Loucy (cell line): ENCODE data around the gene FKBP5.
"Not testable (repeated sequence)": the region's sequence is repeated elsewhere in the genome, so short reads cannot be mapped to it uniquely, and the experiment has no call there.

Source experiments
- H2AFZ ChIP-seq: fragments of 200-600 bp; sonication (generic); 2 replicates; pipeline ENCODE4 v1.6.0; 2016; ENCODE audit warnings: antibody characterized with exemption, mild to moderate bottlenecking, low read length, moderate library complexity
- H3F3A ChIP-seq: fragments of 200-600 bp; 2 replicates; pipeline ENCODE4 v1.6.0; 2016; ENCODE audit warnings: antibody characterized with exemption, low read depth, mild to moderate bottlenecking
- H3K27me3 ChIP-seq: fragments of 200-600 bp; sonication (generic); 2 replicates; pipeline ENCODE4 v1.6.1; 2014; ENCODE audit warnings: low read length, mild to moderate bottlenecking; ENCODE audit not compliant: insufficient read depth, poor library complexity, severe bottlenecking
- H3K36me3 ChIP-seq: fragments of 200-600 bp; sonication (generic); 2 replicates; pipeline ENCODE4 v1.6.1; 2016; ENCODE audit warnings: low read length; ENCODE audit not compliant: insufficient read depth
- H3K4me1 ChIP-seq: fragments of 200-600 bp; sonication (generic); 2 replicates; pipeline ENCODE4 v1.5.1; 2014; ENCODE audit warnings: low read length, mild to moderate bottlenecking; ENCODE audit not compliant: insufficient read depth, poor library complexity, severe bottlenecking
- H3K4me2 ChIP-seq: fragments of 200-600 bp; sonication (generic); 2 replicates; pipeline ENCODE4 v1.6.0; 2014; ENCODE audit warnings: antibody characterized with exemption, low read length, low read depth, mild to moderate bottlenecking; ENCODE audit not compliant: poor library complexity, severe bottlenecking
- H3K4me3 ChIP-seq: fragments of 200-600 bp; sonication (generic); 2 replicates; pipeline ENCODE4 v1.5.1; 2014; ENCODE audit warnings: low read length, mild to moderate bottlenecking, mixed read lengths; ENCODE audit not compliant: poor library complexity, severe bottlenecking
- H3K79me2 ChIP-seq: fragments of 200-600 bp; sonication (generic); 2 replicates; pipeline ENCODE4 v1.6.1; 2014; ENCODE audit warnings: low read length; ENCODE audit not compliant: insufficient read depth
- H3K9ac ChIP-seq: fragments of 200-600 bp; sonication (generic); 2 replicates; pipeline ENCODE4 v1.6.0; 2014; ENCODE audit warnings: mild to moderate bottlenecking, low read depth, low read length, moderate library complexity; ENCODE audit not compliant: poor library complexity, severe bottlenecking
- H3K9me2 ChIP-seq: fragments of 200-600 bp; sonication (generic); replicated peaks from 2 replicates; pipeline ENCODE4 v1.6.1; 2016; ENCODE audit warnings: low read depth, low read length, mixed read lengths
- H3K9me3 ChIP-seq: fragments of 200-600 bp; sonication (generic); 2 replicates; pipeline ENCODE4 v1.6.1; 2014; ENCODE audit warnings: mild to moderate bottlenecking, antibody characterized with exemption, low read length, low read depth; ENCODE audit not compliant: insufficient read depth
- H4K20me1 ChIP-seq: fragments of 200-600 bp; sonication (generic); 2 replicates; pipeline ENCODE4 v1.6.0; 2014; ENCODE audit warnings: antibody characterized with exemption, low read length, mild to moderate bottlenecking; ENCODE audit not compliant: insufficient read depth, poor library complexity, severe bottlenecking
- CTCF ChIP-seq: fragments of 200-600 bp; sonication (generic); conservative IDR thresholded peaks from 2 replicates; pipeline ENCODE4 v1.5.1; 2014; ENCODE audit warnings: mild to moderate bottlenecking, antibody characterized with exemption, low read length
- EZH2phosphoT487 ChIP-seq: fragments of 200-600 bp; IDR thresholded peaks from 2 replicates; pipeline ENCODE4 v1.6.1; 2018; ENCODE audit warnings: antibody characterized with exemption, mild to moderate bottlenecking, moderate library complexity, borderline replicate concordance

FKBP5 gene

GRCh38 chr6:35694462-35694861 lies 5.7 kb upstream of the FKBP5 start:
- TF ChIP-seq EZH2phosphoT487 (no peak), CTCF (no peak)
- Histone ChIP-seq H4K20me1 (no peaks in the 10 kb centered on the region), H3K4me3 (no peak overlapping the region)

GRCh38 chr6:35691027-35691824 lies 2.5 kb upstream of the FKBP5 start:
- peaks cover 11% of the 10 kb centered on the region for H3K4me1 ChIP-seq
- H3F3A ChIP-seq = no peaks in the 10 kb centered on the region
- H3K27me3 ChIP-seq = no peaks in the 10 kb centered on the region
- H3K9me3 ChIP-seq = no peaks in the 10 kb centered on the region
- H3K36me3 ChIP-seq = no peaks in the 10 kb centered on the region
- TF ChIP-seq CTCF (no peak), EZH2phosphoT487 (no peak)
- H3K79me2 ChIP-seq = peaks cover 24% of the 10 kb centered on the region
- no peak overlapping the region for H3K4me3 ChIP-seq
- no peak overlapping the region for H3K9ac ChIP-seq
- no peaks in the 10 kb centered on the region for H3K9me2 ChIP-seq
- H3K4me2 ChIP-seq = no peak overlapping the region
- H2AFZ ChIP-seq = no peak overlapping the region
- H4K20me1 ChIP-seq = peaks cover 16% of the 10 kb centered on the region

More at GRCh38 chr6:35694462-35694861, 5.7 kb upstream of the FKBP5 start:
- H3K9ac ChIP-seq = no peak overlapping the region
- H3K36me3 ChIP-seq = no peaks in the 10 kb centered on the region
- H3K79me2 ChIP-seq = no peaks in the 10 kb centered on the region
- H3F3A ChIP-seq = no peaks in the 10 kb centered on the region
- H3K4me1 ChIP-seq = no peaks in the 10 kb centered on the region
- no peaks in the 10 kb centered on the region for H3K9me3 ChIP-seq
- no peak overlapping the region for H2AFZ ChIP-seq
- no peaks in the 10 kb centered on the region for H3K9me2 ChIP-seq
- no peak overlapping the region for H3K4me2 ChIP-seq
- no peaks in the 10 kb centered on the region for H3K27me3 ChIP-seq

GRCh38 chr6:35690484-35690883 lies 1.8 kb upstream of the FKBP5 start:
- H3K4me3 ChIP-seq = no peak overlapping the region
- no peak overlapping the region for H2AFZ ChIP-seq
- no peak overlapping the region for H3K9ac ChIP-seq
- H3K79me2 ChIP-seq = peaks cover 32% of the 10 kb centered on the region
- no peaks in the 10 kb centered on the region for H3K9me2 ChIP-seq
- peaks cover 23% of the 10 kb centered on the region for H4K20me1 ChIP-seq
- no peaks in the 10 kb centered on the region for H3K27me3 ChIP-seq
- H3F3A ChIP-seq = no peaks in the 10 kb centered on the region
- H3K4me1 ChIP-seq = peaks cover 15% of the 10 kb centered on the region
- H3K9me3 ChIP-seq = no peaks in the 10 kb centered on the region
- H3K4me2 ChIP-seq = no peak overlapping the region
- no peak for TF ChIP-seq CTCF
- TF ChIP-seq EZH2phosphoT487 = no peak
- no peaks in the 10 kb centered on the region for H3K36me3 ChIP-seq

GRCh38 chr6:35690006-35690405 lies 1.3 kb upstream of the FKBP5 start:
- H3K9ac ChIP-seq, H3K27me3 ChIP-seq, H2AFZ ChIP-seq, H3K36me3 ChIP-seq, H3K4me3 ChIP-seq, H3K9me2 ChIP-seq, H3F3A ChIP-seq, H3K9me3 ChIP-seq, H3K4me2 ChIP-seq: not testable (repeated sequence)
- peaks cover 20% of the 10 kb centered on the region for H3K4me1 ChIP-seq
- H4K20me1 ChIP-seq = peaks cover 28% of the 10 kb centered on the region
- peaks cover 36% of the 10 kb centered on the region for H3K79me2 ChIP-seq
